NCI-H2196 (cell line): ENCODE measurements around the gene EXOG.
A peak's percentile ranks its signal among the peaks of the same experiment; 100 is the strongest.

Experiments used
- DNase-seq: peaks from one replicate; lab custom pipeline; 2025; ENCODE audit not compliant: unreplicated experiment; lab: John Stamatoyannopoulos, UW

The EXOG gene

GRCh38 chr3:38496131-38496910, at the start of gene EXOG:
EXOG (plus strand) TSS chr3:38496340; CDS start chr3:38496368, 28 bp downstream.
- DNase-seq, result peak; percentile 79

- no peak for DNase-seq
Observed at GRCh38 chr3:38446812-38447211, 49.3 kb upstream of the EXOG start.

- DNase-seq, result no peak
Observed at GRCh38 chr3:38450853-38451252, 45.3 kb upstream of the EXOG start.

- peak; percentile 63 for DNase-seq
Observed at GRCh38 chr3:38453075-38453912, 42.8 kb upstream of the EXOG start, which contains the start of gene ACVR2B. ACVR2B (plus strand) TSS chr3:38453890; CDS start chr3:38454323, 433 bp downstream.

GRCh38 chr3:38453913-38454177, 42.3 kb upstream of the EXOG start:
- no peak for DNase-seq

GRCh38 chr3:38454178-38454883, 41.8 kb upstream of the EXOG start:
- DNase-seq, result no peak

- DNase-seq, result peak; percentile 45
Observed at GRCh38 chr3:38454884-38455638, 41.1 kb upstream of the EXOG start.

- DNase-seq, result no peak
Observed at GRCh38 chr3:38455639-38456430, 40.3 kb upstream of the EXOG start.

- no peak for DNase-seq
Observed at GRCh38 chr3:38457111-38458003, 38.8 kb upstream of the EXOG start.

GRCh38 chr3:38458796-38459498, 37.2 kb upstream of the EXOG start:
- peak; percentile 56 for DNase-seq

GRCh38 chr3:38459499-38460048, 36.6 kb upstream of the EXOG start:
- DNase-seq, result no peak

GRCh38 chr3:38460377-38461270, 35.5 kb upstream of the EXOG start:
- DNase-seq, result no peak

- DNase-seq, result no peak
Observed at GRCh38 chr3:38465588-38466154, 30.5 kb upstream of the EXOG start.

GRCh38 chr3:38468765-38469164, 27.4 kb upstream of the EXOG start:
- no peak for DNase-seq

- DNase-seq, result no peak
Observed at GRCh38 chr3:38469852-38470251, 26.3 kb upstream of the EXOG start.

GRCh38 chr3:38471260-38471857, 24.8 kb upstream of the EXOG start:
- no peak for DNase-seq
